NCI-H1694 (cell line): Measurements from ENCODE around the gene MED15.
"Not testable (repeated sequence)": the region's sequence is repeated elsewhere in the genome, so short reads cannot be mapped to it uniquely, and the experiment has no call there.

Experiments used
- DNase-seq: peaks from one replicate; lab custom pipeline; 2025; lab: John Stamatoyannopoulos, UW

The MED15 gene

GRCh38 chr22:20532256-20532993, 25.0 kb downstream of the MED15 start:
- DNase-seq, result no peak

GRCh38 chr22:20533095-20533878, 25.9 kb downstream of the MED15 start:
- DNase-seq, result no peak

GRCh38 chr22:20533879-20534265, 26.5 kb downstream of the MED15 start:
- no peak for DNase-seq

GRCh38 chr22:20536590-20537324, 29.3 kb downstream of the MED15 start:
- no peak for DNase-seq

- no peak for DNase-seq
These were observed 29.9 kb downstream of the MED15 start for GRCh38 chr22:20537325-20537756.

GRCh38 chr22:20537983-20538382, 30.6 kb downstream of the MED15 start:
- no peak for DNase-seq

- not testable (repeated sequence) for DNase-seq
These were observed 31.5 kb downstream of the MED15 start for GRCh38 chr22:20538875-20539274.

GRCh38 chr22:20542055-20542454, 34.6 kb downstream of the MED15 start:
- no peak for DNase-seq

- DNase-seq, result no peak
These were observed 35.3 kb downstream of the MED15 start for GRCh38 chr22:20542736-20543135.

- DNase-seq, result not testable (repeated sequence)
These were observed 37.9 kb downstream of the MED15 start for GRCh38 chr22:20545318-20545634.

- DNase-seq, result no peak
These were observed 38.5 kb downstream of the MED15 start for GRCh38 chr22:20545681-20546521.

GRCh38 chr22:20546541-20546950, 39.1 kb downstream of the MED15 start:
- DNase-seq, result no peak

- DNase-seq, result no peak
These were observed 39.6 kb downstream of the MED15 start for GRCh38 chr22:20547029-20547428.

GRCh38 chr22:20548806-20549205, 41.4 kb downstream of the MED15 start:
- DNase-seq, result no peak

- no peak for DNase-seq
These were observed 41.9 kb downstream of the MED15 start for GRCh38 chr22:20549232-20549841.

- DNase-seq, result no peak
These were observed 42.8 kb downstream of the MED15 start for GRCh38 chr22:20550057-20550817.

- DNase-seq, result no peak
These were observed 43.7 kb downstream of the MED15 start for GRCh38 chr22:20550851-20551744.

GRCh38 chr22:20551805-20552442, 44.5 kb downstream of the MED15 start:
- no peak for DNase-seq
